ENCODE results near the gene MPND. TPM values are rescaled to one million over a fixed set of nuclear protein-coding genes. Genes with fewer than 3 reads are reported as not detected.

Gene MPND
- total and polyA plus RNA-seq, 2 of the 13 experiments (the other 11 are each of a cell fraction or from before 2014, with no cell fraction given), result 10.8 to 15.8 TPM

GRCh38 chr19:4343370-4344307 is at the start of gene MPND (continued):
- TF ChIP-seq MTF2 (CRISPR knock-in tag; IDR thresholded peaks at IDR 0.05; ENCODE audit: borderline replicate concordance), result peak; percentile 38; the same call in 1 of the 2 replicates
- no peak for TF ChIP-seq DBP (CRISPR knock-in tag; IDR thresholded peaks at IDR 0.05; ENCODE audit: not compliant biosample characterization)
- no peak for TF ChIP-seq ZNF275 (CRISPR knock-in tag; IDR thresholded peaks at IDR 0.05; ENCODE audit: borderline replicate concordance)
- TF ChIP-seq HOXA3 (CRISPR knock-in tag; IDR thresholded peaks at IDR 0.05), result peak; percentile 9; the same call in 1 of the 2 replicates
- TF ChIP-seq ZNF296 (CRISPR knock-in tag; conservative IDR thresholded peaks at IDR 0.05), result no peak
- 0 out of 2 replicates have a peak, but pooled peaks have one; percentile 18 for TF ChIP-seq FOXA3 (CRISPR knock-in tag; IDR thresholded peaks at IDR 0.05)
- TF ChIP-seq ZNF674 (CRISPR knock-in tag; IDR thresholded peaks at IDR 0.05; ENCODE audit: low read depth), result no peak
- TF ChIP-seq ZNF616 (CRISPR knock-in tag; IDR thresholded peaks at IDR 0.05; ENCODE audit: low read depth), result peak; percentile 21; the same call in 1 of the 2 replicates
- no peak for TF ChIP-seq ATRX (CRISPR knock-in tag; IDR thresholded peaks at IDR 0.05; ENCODE audit: borderline replicate concordance)
- no peak for TF ChIP-seq HOXA5 (CRISPR knock-in tag; IDR thresholded peaks at IDR 0.05)
- TF ChIP-seq TFAP4 (IDR thresholded peaks at IDR 0.05; ENCODE audit: borderline replicate concordance, low read depth), result no peak
- peak; percentile 60; the same call in 2 of the 3 replicates for TF ChIP-seq MXI1 (IDR thresholded peaks at IDR 0.05; ENCODE audit: borderline replicate concordance, low read depth, low read length)
- no peak for TF ChIP-seq ZNF549 (CRISPR knock-in tag; IDR thresholded peaks at IDR 0.05)
- TF ChIP-seq KAT7 (CRISPR knock-in tag; IDR thresholded peaks at IDR 0.05; ENCODE audit: borderline replicate concordance), result no peak
- TF ChIP-seq ADNP (CRISPR knock-in tag; IDR thresholded peaks at IDR 0.05), result no peak; the same call in 1 of the 2 replicates
- TF ChIP-seq ZNF124 (CRISPR knock-in tag; IDR thresholded peaks at IDR 0.05), result no peak
- no peak for TF ChIP-seq HOXA7 (CRISPR knock-in tag; IDR thresholded peaks at IDR 0.05)
- peak; percentile 36; the same call in 1 of the 2 replicates for TF ChIP-seq ZNF687 (CRISPR knock-in tag; IDR thresholded peaks at IDR 0.05)
- no peak for TF ChIP-seq ZNF232 (CRISPR knock-in tag; IDR thresholded peaks at IDR 0.05; ENCODE audit: borderline replicate concordance)
- no peak for TF ChIP-seq ZNF382 (CRISPR knock-in tag; IDR thresholded peaks at IDR 0.05; ENCODE audit: borderline replicate concordance)
- no peak for TF ChIP-seq RORA (CRISPR knock-in tag; IDR thresholded peaks at IDR 0.05)

Data from HepG2 (cell line).